Stimulated activated naive CD4-positive, alpha-beta T cell (primary cell): ENCODE measurements around the gene DAGLA.
A peak's percentile ranks its signal among the peaks of the same experiment; 100 is the strongest.

Experiments used
- DNase-seq, 6 experiments: peaks; one replicate each; lab custom pipeline; 2025; lab: John Stamatoyannopoulos, UW

DAGLA gene

GRCh38 chr11:61730240-61730994, 50.2 kb downstream of the DAGLA start:
- no peak for DNase-seq

DNA sequence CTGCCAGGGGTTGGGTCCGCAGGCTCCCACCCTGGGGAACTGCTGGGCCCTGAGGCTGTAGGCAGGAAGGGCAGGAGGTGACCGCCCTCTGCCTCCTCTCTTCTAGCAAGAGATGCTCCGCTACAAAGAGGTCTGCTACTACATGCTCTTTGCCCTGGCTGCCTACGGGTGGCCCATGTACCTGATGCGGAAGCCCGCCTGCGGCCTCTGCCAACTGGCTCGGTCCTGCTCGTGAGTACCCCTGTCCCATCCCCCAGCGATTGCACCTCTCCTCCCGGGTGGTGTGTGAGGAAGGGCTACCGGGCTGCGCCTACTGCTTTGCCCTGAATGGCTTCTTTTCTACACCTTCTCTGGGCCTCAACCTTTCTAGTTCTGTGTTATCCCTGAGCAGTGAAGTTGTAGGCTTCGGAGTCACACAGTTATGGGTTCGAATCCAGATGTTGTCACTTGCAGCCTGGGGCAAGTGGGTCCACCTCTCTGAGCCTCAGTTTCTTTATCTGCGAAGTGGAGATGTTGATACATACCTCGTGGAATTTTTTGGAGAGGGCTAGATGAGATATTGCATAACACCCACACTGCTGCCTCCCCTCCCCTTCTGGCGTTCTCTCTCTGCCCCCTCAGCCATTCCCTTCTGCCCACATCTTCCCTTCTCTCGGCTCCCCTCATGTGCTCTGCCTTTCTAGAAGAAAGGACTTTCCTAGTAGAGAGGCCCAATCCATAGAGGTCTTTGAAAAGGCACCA, 51.2 kb downstream of the DAGLA start:
- no peak for DNase-seq

- DNase-seq = no peak
These were observed 51.9 kb downstream of the DAGLA start for GRCh38 chr11:61731952-61732675.

- no peak for DNase-seq
These were observed 52.5 kb downstream of the DAGLA start for GRCh38 chr11:61732705-61733104.

GRCh38 chr11:61733120-61733978, 53.2 kb downstream of the DAGLA start:
- DNase-seq = peak; percentile 57 to 82 (median 76)

GRCh38 chr11:61734767-61735166, 54.6 kb downstream of the DAGLA start:
- DNase-seq = no peak

DNA sequence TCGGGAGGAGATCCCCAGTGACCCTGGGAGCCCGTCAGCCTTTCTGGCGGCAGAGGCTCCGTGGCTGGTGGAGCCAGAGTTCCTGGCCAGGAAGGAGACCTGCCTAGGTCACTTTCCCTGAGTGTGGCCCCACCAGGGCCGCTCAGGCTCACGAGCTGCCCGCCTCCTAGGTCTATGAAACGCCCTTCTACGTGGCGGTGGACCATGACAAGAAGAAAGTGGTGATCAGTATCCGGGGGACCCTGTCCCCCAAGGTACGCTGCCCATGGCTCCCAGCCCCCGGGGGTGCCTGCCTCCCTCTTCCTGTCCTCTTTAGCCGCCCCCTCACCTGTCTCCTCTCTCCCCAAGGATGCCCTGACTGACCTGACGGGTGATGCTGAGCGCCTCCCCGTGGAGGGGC, 55.2 kb downstream of the DAGLA start:
- DNase-seq = no peak

DNA sequence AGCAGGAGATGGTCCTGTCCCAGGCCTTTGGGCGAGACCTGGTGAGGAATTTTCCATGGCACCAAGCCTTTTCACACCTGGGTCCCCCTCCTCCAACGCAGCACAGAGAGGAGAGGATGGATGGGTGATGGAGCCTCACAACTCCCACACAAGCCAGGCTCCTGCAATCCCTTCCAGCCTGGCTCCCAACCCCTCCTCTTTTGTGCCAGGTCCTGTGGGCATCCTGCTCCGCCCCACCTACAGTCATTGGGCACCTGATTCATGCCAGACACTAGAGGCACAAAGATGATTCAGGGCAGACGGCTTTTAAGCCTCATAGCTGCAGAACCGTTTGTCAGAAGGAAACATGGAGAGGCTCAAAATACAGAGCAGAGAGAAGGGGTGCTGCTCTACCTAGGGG, 56.1 kb downstream of the DAGLA start:
- no peak for DNase-seq

GRCh38 chr11:61737131-61737530, 56.9 kb downstream of the DAGLA start:
- no peak for DNase-seq

GRCh38 chr11:61737636-61738386, 57.6 kb downstream of the DAGLA start:
- DNase-seq = no peak

- DNase-seq = no peak
These were observed 58.6 kb downstream of the DAGLA start for GRCh38 chr11:61738776-61739175.

GRCh38 chr11:61739413-61739812, 59.2 kb downstream of the DAGLA start:
- DNase-seq = no peak

- DNase-seq = no peak
These were observed 59.8 kb downstream of the DAGLA start for GRCh38 chr11:61739966-61740365.

DNA sequence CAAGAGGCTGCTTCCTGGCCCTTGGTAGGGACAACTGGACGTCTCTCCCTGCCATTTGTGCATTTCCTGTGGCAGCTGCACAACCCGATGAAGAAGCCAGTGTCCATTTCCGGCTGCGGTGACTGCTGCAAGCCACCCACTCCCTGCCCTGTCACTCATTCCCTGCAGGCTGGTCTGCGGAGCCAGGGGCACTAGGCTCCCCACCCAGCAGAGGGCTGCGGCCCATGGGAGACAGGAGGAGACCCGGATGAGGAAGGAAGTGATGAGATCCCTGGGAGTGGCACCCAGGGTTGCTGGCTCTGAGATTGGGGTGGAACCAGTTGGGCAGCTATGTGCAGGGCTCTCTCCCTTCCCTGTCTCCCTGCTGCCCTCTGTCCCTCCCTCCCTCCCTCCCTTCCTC, 62.2 kb downstream of the DAGLA start:
- DNase-seq = no peak

DNA sequence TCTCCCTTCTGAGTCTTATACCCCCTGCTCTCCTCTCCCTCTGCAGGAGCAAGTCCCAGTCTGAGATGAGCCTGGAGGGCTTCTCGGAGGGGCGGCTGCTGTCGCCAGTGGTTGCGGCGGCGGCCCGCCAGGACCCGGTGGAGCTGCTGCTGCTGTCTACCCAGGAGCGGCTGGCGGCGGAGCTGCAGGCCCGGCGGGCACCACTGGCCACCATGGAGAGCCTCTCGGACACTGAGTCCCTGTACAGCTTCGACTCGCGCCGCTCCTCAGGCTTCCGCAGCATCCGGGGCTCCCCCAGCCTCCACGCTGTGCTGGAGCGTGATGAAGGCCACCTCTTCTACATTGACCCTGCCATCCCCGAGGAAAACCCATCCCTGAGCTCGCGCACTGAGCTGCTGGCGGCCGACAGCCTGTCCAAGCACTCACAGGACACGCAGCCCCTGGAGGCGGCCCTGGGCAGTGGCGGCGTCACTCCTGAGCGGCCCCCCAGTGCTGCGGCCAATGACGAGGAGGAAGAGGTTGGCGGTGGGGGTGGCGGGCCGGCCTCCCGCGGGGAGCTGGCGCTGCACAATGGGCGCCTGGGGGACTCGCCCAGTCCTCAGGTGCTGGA, 63.4 kb downstream of the DAGLA start:
- no peak for DNase-seq

- no peak for DNase-seq
These were observed 64.0 kb downstream of the DAGLA start for GRCh38 chr11:61744181-61744580.

GRCh38 chr11:61744609-61745156, 64.5 kb downstream of the DAGLA start:
- no peak for DNase-seq

DNA sequence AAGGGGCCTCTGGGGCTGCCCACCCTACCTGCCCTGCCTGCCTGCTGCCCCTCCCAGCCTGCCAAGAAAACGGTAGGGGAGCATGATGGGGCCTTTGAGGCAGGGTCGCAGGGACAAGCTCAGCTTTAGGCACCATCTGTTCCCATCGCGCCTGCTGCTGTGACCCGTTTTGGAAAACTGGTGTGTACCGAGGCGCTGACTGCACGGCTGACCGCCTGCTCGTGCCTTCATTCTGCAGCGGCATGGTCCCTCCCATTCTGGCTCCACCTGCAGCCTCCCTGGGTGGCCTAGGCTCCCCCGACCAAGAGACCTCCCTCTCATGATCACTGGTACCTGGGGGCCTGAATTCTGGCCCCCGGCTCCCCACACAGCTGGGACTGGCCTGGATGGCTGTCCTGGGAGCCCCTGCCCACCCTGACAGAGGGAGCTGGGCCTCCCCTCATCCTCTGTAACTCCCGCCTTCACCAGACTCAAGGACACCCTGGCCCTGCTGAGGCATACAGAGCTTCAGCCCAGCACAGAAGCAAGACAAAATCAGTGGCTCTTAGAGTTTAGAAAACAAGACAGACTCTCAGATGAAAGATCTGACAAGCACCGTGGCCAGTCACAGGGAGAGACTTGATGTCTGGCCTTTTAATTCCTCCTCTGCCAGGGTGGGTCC, 65.7 kb downstream of the DAGLA start:
- DNase-seq = no peak

DNA sequence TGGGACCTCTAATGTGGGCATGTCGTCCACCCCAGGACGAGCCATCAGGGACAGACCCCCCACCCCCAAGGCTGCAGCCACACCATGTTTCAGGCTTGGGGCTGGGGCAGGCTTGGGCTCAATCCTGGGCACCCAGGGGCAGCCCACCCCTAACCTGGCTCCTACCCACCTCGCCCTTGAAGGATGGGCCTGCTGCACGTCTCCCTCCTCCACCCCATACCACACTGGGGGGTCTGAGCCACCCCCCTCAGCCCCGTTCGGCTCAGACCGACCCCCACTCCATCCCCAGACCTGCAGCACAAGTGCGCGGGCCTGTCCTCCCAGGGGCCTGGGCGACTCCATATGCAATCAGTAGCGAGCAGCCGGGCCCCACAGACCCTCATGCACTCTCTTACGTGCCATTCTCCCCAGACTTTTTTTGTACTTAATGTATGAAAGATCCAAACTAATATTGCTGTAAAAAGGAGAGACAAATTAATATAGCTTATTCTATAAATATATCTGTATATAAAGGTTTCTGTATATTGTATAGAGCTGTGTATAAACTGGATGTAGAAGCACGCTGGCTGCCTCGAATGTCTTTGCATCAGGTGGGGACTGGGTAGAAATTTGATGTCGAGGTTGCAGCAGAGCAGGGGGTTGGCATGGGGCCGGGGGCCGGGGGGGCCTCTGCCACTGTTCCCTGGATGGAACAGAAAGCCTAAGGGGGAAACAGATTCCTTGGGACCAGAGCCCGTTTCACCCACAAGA, 66.4 kb downstream of the DAGLA start:
- no peak for DNase-seq
